Testis (tissue), 3 donors: ENCODE measurements around the gene ATP8A1. TPM values are rescaled to one million over a fixed set of nuclear protein-coding genes. Genes with fewer than 3 reads are reported as not detected.
"Not testable (repeated sequence)": the region's sequence is repeated elsewhere in the genome, so short reads cannot be mapped to it uniquely, and the experiment has no call there.

Experiments
- DNase-seq: peaks from one replicate; pipeline ENCODE4 v3.0.0-alpha.2; 2019
- H3K27ac ChIP-seq, 2 donors: fragments of 200-600 bp; sonication (generic); one replicate each; pipeline ENCODE4 v1.5.1; 2019
- H3K27me3 ChIP-seq: fragments of 200-600 bp; sonication (generic); one replicate; pipeline ENCODE4 v1.5.1; 2019
- H3K36me3 ChIP-seq: fragments of 200-600 bp; sonication (generic); one replicate; pipeline ENCODE4 v1.5.1; 2017; ENCODE audit warnings: low read depth; ENCODE audit errors: missing control alignments
- H3K4me1 ChIP-seq: fragments of 200-600 bp; sonication (generic); one replicate; pipeline ENCODE4 v1.5.1; 2019
- H3K4me3 ChIP-seq, 2 donors: fragments of 200-600 bp; sonication (generic); one replicate each; pipeline ENCODE4 v1.5.1; 2017 to 2019
- H3K9me3 ChIP-seq: fragments of 200-600 bp; sonication (generic); one replicate; pipeline ENCODE4 v1.5.1; 2017
- POLR2A ChIP-seq: fragments of 450-650 bp; IDR thresholded peaks from one replicate; pipeline ENCODE4 v1.6.1; 2017; ENCODE audit warnings: antibody characterized with exemption, mild to moderate bottlenecking, moderate library complexity
- WGBS, 2 donors: methylation state at CpG; one replicate each; pipeline ENCODE4 v1.1.5; 2018; 5-methylcytosine and 5-hydroxymethylcytosine counted together
- intact Hi-C: fragments of 100-400 bp; cut with DNase I; formaldehyde crosslinking; loops from one replicate; pipeline ENCODE4 v1.15.1; 2023; ENCODE audit warnings: low total_unique reads
- polyA plus RNA-seq: library from polyadenylated mRNA; stranded (reverse); fragments of 350-450 nt; fragmentation: Illumina TruSeq; extraction: RNeasy Lipid Tissue Mini Kit (QIAGEN cat#74804); gene quantifications from one replicate; pipeline ENCODE4 v1.2.3, GENCODE V29; 2014; ENCODE audit warnings: low read depth, low replicate concordance; ENCODE audit not compliant: insufficient read depth
- total RNA-seq, 2 donors: library from RNA; depleted of rRNA; stranded (reverse); fragments of >200 nt; gene quantifications; one replicate each; pipeline ENCODE4 v1.2.3, GENCODE V29; 2016
- TF ChIP-seq, protein P1 (sequence below), 3 experiments: fragments of 450-650 bp in 2 of 3; fragments of 200-600 bp in 1 of 3; sonication (generic) in 1 of 3; IDR thresholded peaks; one replicate each; pipeline ENCODE4 v1.5.1; 2016 to 2019; ENCODE audit warnings: antibody characterized with exemption in 3 of 3, mild to moderate bottlenecking in 2 of 3, moderate library complexity in 1 of 3

Gene ATP8A1
- total and polyA plus RNA-seq, 3 donors from 2014 or later = 5.5 to 32.5 (median 18.8) TPM

DNA sequence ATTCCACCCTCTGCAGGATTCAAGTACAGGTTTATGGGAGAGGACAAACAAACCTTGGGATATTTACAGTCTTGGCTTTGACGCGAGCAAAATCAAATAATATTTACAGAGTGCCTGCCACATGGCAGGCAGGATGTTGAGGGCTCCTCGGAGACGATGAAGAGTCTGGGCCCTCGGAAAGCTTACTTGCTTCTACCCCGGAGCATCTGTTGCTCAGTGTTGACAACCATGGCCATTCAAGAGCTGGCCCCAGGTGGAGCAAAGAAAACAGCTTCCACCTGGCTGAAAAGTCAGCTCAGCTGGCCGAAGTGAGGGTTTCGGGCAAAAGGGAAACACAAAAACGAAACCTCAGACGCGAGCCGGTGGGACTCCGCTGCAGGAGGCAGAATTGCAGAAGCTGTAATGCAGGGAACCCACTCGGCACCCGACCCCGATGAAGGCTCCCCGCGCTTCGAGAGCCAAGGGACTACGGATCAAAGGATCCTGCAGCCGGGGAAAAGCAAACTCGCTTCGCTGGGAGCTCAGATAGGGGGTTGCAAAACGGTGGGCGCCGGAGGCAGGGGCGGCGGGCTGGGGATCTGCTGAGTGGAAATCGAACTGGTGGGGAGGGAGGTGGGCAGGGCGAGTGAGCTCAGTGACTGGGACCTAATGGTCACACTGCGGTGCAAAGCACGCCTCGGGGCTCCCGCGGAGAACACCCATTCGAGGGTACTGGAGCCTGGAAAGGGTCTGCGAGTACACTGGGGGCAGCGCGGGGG is 805 bp downstream of the ATP8A1 start:
- Histone ChIP-seq H3K9me3 (no peaks in the 10 kb centered on the region), H3K36me3 (no peaks in the 10 kb centered on the region), H3K4me3 (peak overlapping the region; percentile 80), H3K27ac (peak overlapping the region; percentile 9 to 91), H3K27me3 (no peaks in the 10 kb centered on the region), H3K4me1 (peaks cover 2% of the 10 kb centered on the region)
- intact Hi-C loops = no loop called here
- no peak for TF ChIP-seq POLR2A
- TF ChIP-seq, protein P1, sequence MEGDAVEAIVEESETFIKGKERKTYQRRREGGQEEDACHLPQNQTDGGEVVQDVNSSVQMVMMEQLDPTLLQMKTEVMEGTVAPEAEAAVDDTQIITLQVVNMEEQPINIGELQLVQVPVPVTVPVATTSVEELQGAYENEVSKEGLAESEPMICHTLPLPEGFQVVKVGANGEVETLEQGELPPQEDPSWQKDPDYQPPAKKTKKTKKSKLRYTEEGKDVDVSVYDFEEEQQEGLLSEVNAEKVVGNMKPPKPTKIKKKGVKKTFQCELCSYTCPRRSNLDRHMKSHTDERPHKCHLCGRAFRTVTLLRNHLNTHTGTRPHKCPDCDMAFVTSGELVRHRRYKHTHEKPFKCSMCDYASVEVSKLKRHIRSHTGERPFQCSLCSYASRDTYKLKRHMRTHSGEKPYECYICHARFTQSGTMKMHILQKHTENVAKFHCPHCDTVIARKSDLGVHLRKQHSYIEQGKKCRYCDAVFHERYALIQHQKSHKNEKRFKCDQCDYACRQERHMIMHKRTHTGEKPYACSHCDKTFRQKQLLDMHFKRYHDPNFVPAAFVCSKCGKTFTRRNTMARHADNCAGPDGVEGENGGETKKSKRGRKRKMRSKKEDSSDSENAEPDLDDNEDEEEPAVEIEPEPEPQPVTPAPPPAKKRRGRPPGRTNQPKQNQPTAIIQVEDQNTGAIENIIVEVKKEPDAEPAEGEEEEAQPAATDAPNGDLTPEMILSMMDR (IDR thresholded peaks at IDR 0.05) = no peak
- DNase-seq = peak; percentile 52
- 1 to 2% methylated on average over 30 to 39 of the region's 39 CpGs for WGBS, 2 donors

DNA sequence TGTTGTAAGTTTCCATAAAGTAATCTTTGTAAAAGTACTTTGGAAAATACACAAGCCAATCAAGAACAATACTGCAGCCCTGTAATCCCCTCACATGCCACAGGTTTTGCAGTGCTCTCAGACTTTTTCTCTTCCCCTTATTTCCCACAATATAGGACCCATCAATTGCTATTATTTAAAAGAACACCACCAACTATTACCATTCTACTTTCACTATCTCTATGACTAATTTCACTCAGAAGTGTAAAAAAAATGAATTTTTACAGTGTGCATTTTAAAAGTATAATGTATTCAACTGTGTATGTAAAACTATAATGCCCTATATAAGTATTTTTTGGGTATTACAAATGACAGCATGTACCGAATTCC is 1.7 kb downstream of the ATP8A1 start:
- Histone ChIP-seq H3K9me3 (no peaks in the 10 kb centered on the region), H3K27ac (no peak overlapping the region), H3K36me3 (no peaks in the 10 kb centered on the region), H3K4me3 (no peak overlapping the region), H3K4me1 (peaks cover 2% of the 10 kb centered on the region), H3K27me3 (no peaks in the 10 kb centered on the region)
- intact Hi-C loops = no loop called here
- TF ChIP-seq POLR2A = no peak
- TF ChIP-seq, protein P1 (IDR thresholded peaks at IDR 0.05) = no peak
- no peak for DNase-seq
- 56 to 65% methylated on average over 1 of the region's 1 CpG for WGBS, 2 donors

DNA sequence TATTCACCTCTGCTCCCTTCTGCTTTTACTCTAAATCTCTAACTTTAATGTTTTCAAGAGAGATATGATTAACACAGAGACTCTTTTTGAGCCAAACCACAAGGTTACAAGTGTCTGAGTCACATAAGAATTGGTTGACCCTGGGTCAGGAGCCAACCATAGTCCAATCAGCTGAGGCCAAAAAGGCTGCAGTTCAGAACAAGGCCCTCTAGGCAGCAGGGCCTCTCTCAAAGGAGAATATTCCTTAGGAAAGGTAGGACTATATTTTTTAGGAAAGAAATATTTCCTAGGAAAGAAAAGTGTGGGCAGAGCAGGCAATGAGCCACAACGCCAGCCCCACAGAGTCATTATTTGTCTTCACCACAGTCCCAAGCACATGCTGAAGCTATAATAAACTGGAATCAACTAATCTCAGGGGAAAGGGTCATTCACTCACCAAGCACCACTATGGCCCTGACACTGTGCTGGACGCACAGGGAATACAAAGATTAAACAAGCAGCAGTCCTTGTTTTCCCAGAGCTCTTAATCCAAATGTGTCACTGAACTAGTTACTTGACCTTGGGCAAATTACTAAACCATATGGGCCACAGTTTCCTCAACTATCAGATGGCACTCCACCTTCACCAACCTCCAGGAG is 2.2 kb downstream of the ATP8A1 start:
- no peak for DNase-seq
- 52 to 58% methylated on average over 2 of the region's 2 CpGs for WGBS, 2 donors
- TF ChIP-seq POLR2A = no peak
- TF ChIP-seq, protein P1 (IDR thresholded peaks at IDR 0.05) = no peak
- H3K27me3 ChIP-seq = no peaks in the 10 kb centered on the region
- H3K27ac ChIP-seq = no peak overlapping the region
- intact Hi-C loops = no loop called here
- H3K4me3 ChIP-seq = no peak overlapping the region
- H3K9me3 ChIP-seq = no peaks in the 10 kb centered on the region
- H3K36me3 ChIP-seq = no peaks in the 10 kb centered on the region
- H3K4me1 ChIP-seq = peaks cover 2% of the 10 kb centered on the region

DNA sequence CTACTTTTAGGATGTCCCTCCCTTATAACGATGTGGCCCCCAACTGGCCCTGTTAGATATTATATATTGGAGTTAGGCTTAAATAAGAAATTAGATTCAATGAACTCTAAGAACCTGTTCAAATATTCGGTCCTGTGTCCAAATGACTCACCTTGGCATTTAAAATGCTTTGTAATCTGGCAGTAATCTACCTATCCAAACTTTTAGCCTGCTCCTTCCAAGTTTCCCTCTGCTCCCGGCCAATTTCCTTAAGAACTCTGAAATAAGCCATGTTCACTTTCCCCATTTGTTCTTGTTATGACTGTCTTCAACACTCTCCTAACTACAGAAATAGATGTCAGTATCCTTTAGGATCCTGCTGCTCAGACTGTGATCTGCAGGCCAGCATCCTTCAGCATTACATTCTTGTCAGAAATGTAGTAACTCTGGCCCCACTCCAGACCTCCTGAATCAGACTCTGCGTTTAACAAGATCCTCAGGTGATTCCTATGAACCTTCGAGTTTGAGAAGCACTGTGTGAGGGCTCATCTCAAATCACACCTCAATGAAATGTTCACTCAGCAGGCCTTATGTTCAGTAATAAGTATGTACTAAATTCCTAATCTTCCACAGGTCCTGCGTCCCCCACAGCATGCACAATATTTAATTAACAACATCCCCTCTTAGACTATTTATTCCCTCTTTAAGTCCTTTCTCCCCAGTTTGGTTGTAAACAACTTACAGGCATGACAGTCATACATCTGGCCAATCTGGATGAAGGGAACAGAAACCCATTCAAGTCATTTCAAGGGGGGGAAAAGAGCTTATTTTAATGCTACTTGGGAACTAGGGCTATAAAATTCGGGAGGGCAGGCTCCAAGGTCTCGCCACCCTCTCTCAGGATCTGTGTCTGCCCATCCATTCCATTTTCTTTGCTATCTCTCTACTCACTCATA is 3.0 kb downstream of the ATP8A1 start:
- no peak overlapping the region for H3K27ac ChIP-seq
- H3K27me3 ChIP-seq = no peaks in the 10 kb centered on the region
- WGBS, 2 donors = 86 to 91% methylated on average over 8 of the region's 8 CpGs
- intact Hi-C loops = no loop called here
- H3K4me3 ChIP-seq = no peak overlapping the region
- no peaks in the 10 kb centered on the region for H3K9me3 ChIP-seq
- peaks cover 2% of the 10 kb centered on the region for H3K4me1 ChIP-seq
- DNase-seq = no peak
- no peaks in the 10 kb centered on the region for H3K36me3 ChIP-seq
- no peak for TF ChIP-seq POLR2A
- TF ChIP-seq, protein P1 (IDR thresholded peaks at IDR 0.05) = no peak

DNA sequence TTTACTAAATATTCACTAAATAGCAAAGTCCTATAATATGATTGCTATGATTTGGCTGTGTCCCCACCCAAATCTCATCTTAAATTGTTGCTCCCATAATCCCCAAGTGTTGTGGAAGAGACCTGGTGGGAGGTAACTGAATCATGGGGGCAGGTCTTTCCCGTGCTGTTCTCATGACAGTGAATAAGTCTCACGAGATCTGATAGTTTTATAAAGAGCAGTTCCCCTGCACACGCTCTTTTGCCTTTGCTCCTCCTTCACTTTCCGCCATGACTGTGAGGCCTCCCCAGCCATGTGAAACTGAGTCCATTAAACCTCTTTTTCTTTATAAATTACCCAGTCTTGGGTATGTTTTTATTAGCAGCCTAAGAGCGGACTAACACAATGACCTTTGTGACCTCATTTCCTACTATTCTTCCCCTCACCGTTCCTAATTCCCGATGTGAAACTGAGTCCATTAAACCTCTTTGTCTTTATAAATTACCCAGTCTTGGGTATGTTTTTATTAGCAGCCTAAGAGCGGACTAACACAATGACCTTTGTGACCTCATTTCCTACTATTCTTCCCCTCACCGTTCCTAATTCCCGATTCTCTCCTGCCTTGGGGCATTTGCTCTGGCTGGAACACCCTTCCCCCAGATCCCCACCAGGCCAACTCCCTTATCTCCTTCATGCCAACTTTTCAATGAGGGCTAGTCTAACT is 4.2 kb downstream of the ATP8A1 start:
- H3K9me3 ChIP-seq, H3K27ac ChIP-seq: not testable (repeated sequence)
- 92 to 93% methylated on average over 10 of the region's 10 CpGs for WGBS, 2 donors

More for the DNA sequence above, 4.2 kb downstream of the ATP8A1 start:
- H3K4me3 ChIP-seq, DNase-seq, H3K36me3 ChIP-seq, intact Hi-C loops, H3K4me1 ChIP-seq, H3K27me3 ChIP-seq: not testable (repeated sequence)
